ENCODE measurements around the gene CSTF1. TPM values are rescaled to one million over a fixed set of nuclear protein-coding genes. Genes with fewer than 3 reads are reported as not detected.

Gene CSTF1
- total and polyA plus RNA-seq, 2 of the 8 experiments (the other 6 are each of a cell fraction or from before 2014, with no cell fraction given) = 59.4 to 83.5 TPM

DNA sequence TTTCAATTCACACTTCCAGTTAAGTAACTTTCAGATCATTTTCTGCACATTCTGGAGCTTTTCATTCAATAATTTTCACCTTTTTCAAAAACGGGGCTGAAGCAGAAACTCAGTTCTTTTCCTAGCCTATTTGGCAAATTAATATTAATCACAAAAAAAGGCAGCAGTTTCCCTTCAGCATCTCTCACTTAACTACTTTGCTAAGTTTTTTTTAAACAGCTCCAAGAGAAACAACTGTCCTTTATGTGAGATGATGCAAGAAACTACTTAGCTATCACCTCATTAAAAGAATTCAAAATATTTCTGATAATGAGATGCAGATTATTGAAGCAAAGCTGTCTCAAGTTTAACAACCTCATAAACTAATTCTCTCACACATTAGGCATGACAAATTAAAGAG, 31.4 kb downstream of the CSTF1 start:
- Histone ChIP-seq H3K4me2 (ENCODE audit: insufficient read depth in 1 of 2, low read depth in 2 of 2, low read length in 2 of 2) (no peak overlapping the region), H2BK15ac (ENCODE audit: low read length) (no peak overlapping the region), H3K9me3 (ENCODE audit: insufficient read depth in 2 of 2, low read depth in 1 of 2, low read length in 1 of 2) (no peaks in the 10 kb centered on the region), H3K27ac (ENCODE audit: low read depth, low read length) (no peak overlapping the region), H3K56ac (replicated peaks; ENCODE audit: insufficient read length, low read depth, low read length) (no peak overlapping the region), H3K4ac (replicated peaks; ENCODE audit: insufficient read length, low read depth, low read length) (no peak overlapping the region), H2BK12ac (ENCODE audit: low read depth, low read length) (no peak overlapping the region), H2BK120ac (replicated peaks; ENCODE audit: low read depth, low read length) (no peak overlapping the region), H3K4me1 (replicated peaks in 1 of 4; ENCODE audit: control insufficient read depth in 3 of 4, insufficient read depth in 4 of 4, low read length in 3 of 4) (peaks cover 0 to 4% (median 1%) of the 10 kb centered on the region in 4 experiments; a peak in 4 of 7 replicates), H4K91ac (replicated peaks; ENCODE audit: insufficient read length, low read length) (no peak overlapping the region), H2AFZ (ENCODE audit: low read length) (no peak overlapping the region), H3K18ac (ENCODE audit: extremely low read depth, low read length) (no peak overlapping the region), H4K5ac (ENCODE audit: insufficient read length, low read depth, low read length) (no peak overlapping the region), H3K27me3 (replicated peaks in 1 of 4; ENCODE audit: control insufficient read depth in 3 of 4, extremely low read depth in 1 of 4, insufficient read depth in 3 of 4, low read length in 3 of 4) (peaks cover 0 to 1% (median 0%) of the 10 kb centered on the region in 4 experiments; a peak in 2 of 7 replicates), H3K23me2 (ENCODE audit: low read depth, low read length) (no peaks in the 10 kb centered on the region), H2AK5ac (ENCODE audit: low read depth, low read length) (no peak overlapping the region), H4K8ac (ENCODE audit: extremely low read depth, insufficient read depth, low read length) (no peak overlapping the region), H3K9ac (replicated peaks in 1 of 4; ENCODE audit: extremely low read depth in 1 of 4, low read depth in 3 of 4, low read length in 3 of 4) (no peak overlapping the region), H4K20me1 (replicated peaks in 1 of 2; ENCODE audit: control insufficient read depth in 1 of 2, insufficient read depth in 2 of 2, low read length in 2 of 2) (peaks cover 0 to under 1% of the 10 kb centered on the region in 2 experiments), H3K36me3 (ENCODE audit: control insufficient read depth in 2 of 4, insufficient read depth in 4 of 4, low read length in 3 of 4) (no peaks in the 10 kb centered on the region), H2BK5ac (ENCODE audit: low read depth, low read length) (no peak overlapping the region), H3K23ac (ENCODE audit: insufficient read length) (no peak overlapping the region), H3K79me1 (ENCODE audit: low read depth, low read length) (no peaks in the 10 kb centered on the region), H3K79me2 (ENCODE audit: control insufficient read depth in 1 of 2, insufficient read depth in 2 of 2, low read length in 2 of 2) (no peaks in the 10 kb centered on the region), H3K4me3 (ENCODE audit: extremely low read depth in 1 of 4, insufficient read depth in 2 of 4, low read depth in 3 of 4, low read length in 4 of 4) (no peak overlapping the region), H3K14ac (ENCODE audit: insufficient read length) (no peak overlapping the region), H2BK20ac (ENCODE audit: low read length) (no peak overlapping the region)
- WGBS, 2 experiments (ENCODE audit: extremely low coverage in 1 of 2, insufficient coverage in 1 of 2, insufficient read length in 1 of 2, insufficient replicate concordance in 2 of 2, low coverage in 1 of 2, low lambda C conversion rate in 2 of 2, missing lambda C conversion rate in 1 of 2) = 86% methylated on average over 1 of the region's 1 CpG; no CpG with 5 or more reads in 1 of the 2 experiments
- POLR2A ChIA-PET (ENCODE audit: partially characterized antibody) = no interaction called here
- FAIRE-seq (no peak), DNase-seq (ENCODE audit: low read depth in 1 of 2, low spot score in 2 of 2) (no peak)
- CTCF ChIA-PET (ENCODE audit: partially characterized antibody) = interaction anchor here (1.2 kb wide), 1 partner anchor 29 kb away, joined by 3 read pairs; no protein-coding TSS in a partner anchor
- TF ChIP-seq PHF8 (conservative IDR thresholded peaks at IDR 0.05; ENCODE audit: low read depth, low read length) = no peak
- no peak for TF ChIP-seq TBP (IDR thresholded peaks at IDR 0.05; ENCODE audit: low read depth, low read length)
- TF ChIP-seq SIX5 (IDR thresholded peaks at IDR 0.05; ENCODE audit: low read depth, low read length) = no peak
- TF ChIP-seq RXRA (IDR thresholded peaks at IDR 0.05; ENCODE audit: insufficient read depth, low read depth, low read length) = no peak
- no peak for TF ChIP-seq RNF2 (IDR thresholded peaks at IDR 0.05; ENCODE audit: borderline replicate concordance, low read depth, low read length, missing control alignments, poor library complexity, severe bottlenecking)
